ENCODE data around the gene SPATA20.

The SPATA20 gene

DNA sequence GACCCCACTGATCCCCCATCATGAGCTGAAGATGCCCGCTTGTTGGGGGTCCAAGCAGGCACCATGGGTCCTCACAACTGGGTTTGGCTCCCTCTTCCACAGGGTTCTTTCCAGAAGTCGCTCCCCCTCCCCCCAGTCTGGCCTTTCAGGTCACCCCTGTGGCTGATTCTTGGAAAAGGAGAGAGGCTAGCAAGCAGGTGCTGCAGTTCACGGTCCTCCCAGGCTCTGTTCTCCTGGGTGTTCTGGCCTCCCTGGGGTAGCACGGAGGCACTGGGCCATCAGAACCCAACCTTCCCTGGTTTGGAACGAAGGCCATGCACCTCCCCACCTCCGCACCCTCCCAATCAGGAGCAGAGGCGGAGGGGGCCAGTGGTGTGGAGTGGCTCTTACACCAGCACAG, 32.4 kb downstream of the SPATA20 start:
- TF ChIP-seq ZNF664 (tag by site-specific recombination; IDR thresholded peaks at IDR 0.05), result no peak
- no peak for TF ChIP-seq ZNF677 (tag by site-specific recombination; IDR thresholded peaks at IDR 0.05)
- no peak for TF ChIP-seq ZNF2 (tag by site-specific recombination; IDR thresholded peaks at IDR 0.05)
- TF ChIP-seq ZNF19 (tag by site-specific recombination; IDR thresholded peaks at IDR 0.05; ENCODE audit: low read depth), result no peak
- TF ChIP-seq ZFP41 (tag by site-specific recombination; IDR thresholded peaks at IDR 0.05; ENCODE audit: borderline replicate concordance), result no peak
- TF ChIP-seq, protein P1, sequence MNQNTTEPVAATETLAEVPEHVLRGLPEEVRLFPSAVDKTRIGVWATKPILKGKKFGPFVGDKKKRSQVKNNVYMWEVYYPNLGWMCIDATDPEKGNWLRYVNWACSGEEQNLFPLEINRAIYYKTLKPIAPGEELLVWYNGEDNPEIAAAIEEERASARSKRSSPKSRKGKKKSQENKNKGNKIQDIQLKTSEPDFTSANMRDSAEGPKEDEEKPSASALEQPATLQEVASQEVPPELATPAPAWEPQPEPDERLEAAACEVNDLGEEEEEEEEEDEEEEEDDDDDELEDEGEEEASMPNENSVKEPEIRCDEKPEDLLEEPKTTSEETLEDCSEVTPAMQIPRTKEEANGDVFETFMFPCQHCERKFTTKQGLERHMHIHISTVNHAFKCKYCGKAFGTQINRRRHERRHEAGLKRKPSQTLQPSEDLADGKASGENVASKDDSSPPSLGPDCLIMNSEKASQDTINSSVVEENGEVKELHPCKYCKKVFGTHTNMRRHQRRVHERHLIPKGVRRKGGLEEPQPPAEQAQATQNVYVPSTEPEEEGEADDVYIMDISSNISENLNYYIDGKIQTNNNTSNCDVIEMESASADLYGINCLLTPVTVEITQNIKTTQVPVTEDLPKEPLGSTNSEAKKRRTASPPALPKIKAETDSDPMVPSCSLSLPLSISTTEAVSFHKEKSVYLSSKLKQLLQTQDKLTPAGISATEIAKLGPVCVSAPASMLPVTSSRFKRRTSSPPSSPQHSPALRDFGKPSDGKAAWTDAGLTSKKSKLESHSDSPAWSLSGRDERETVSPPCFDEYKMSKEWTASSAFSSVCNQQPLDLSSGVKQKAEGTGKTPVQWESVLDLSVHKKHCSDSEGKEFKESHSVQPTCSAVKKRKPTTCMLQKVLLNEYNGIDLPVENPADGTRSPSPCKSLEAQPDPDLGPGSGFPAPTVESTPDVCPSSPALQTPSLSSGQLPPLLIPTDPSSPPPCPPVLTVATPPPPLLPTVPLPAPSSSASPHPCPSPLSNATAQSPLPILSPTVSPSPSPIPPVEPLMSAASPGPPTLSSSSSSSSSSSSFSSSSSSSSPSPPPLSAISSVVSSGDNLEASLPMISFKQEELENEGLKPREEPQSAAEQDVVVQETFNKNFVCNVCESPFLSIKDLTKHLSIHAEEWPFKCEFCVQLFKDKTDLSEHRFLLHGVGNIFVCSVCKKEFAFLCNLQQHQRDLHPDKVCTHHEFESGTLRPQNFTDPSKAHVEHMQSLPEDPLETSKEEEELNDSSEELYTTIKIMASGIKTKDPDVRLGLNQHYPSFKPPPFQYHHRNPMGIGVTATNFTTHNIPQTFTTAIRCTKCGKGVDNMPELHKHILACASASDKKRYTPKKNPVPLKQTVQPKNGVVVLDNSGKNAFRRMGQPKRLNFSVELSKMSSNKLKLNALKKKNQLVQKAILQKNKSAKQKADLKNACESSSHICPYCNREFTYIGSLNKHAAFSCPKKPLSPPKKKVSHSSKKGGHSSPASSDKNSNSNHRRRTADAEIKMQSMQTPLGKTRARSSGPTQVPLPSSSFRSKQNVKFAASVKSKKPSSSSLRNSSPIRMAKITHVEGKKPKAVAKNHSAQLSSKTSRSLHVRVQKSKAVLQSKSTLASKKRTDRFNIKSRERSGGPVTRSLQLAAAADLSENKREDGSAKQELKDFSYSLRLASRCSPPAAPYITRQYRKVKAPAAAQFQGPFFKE (tag by site-specific recombination; IDR thresholded peaks at IDR 0.05; ENCODE audit: borderline replicate concordance), result no peak
- Histone ChIP-seq H3K4me1 (ENCODE audit: control insufficient read depth, insufficient read depth, low read length) (no peaks in the 10 kb centered on the region), H3K36me3 (ENCODE audit: control insufficient read depth in 2 of 2, insufficient read depth in 1 of 2, low read length in 2 of 2) (no peaks in the 10 kb centered on the region), H3K9me3 (ENCODE audit: control insufficient read depth, insufficient read depth, low read depth, low read length) (no peaks in the 10 kb centered on the region), H3K4me3 (ENCODE audit: low read depth, low read length) (no peak overlapping the region), H3K27ac (ENCODE audit: extremely low read depth, low read depth, low read length) (no peak overlapping the region)
- CTCF ChIA-PET, result interaction anchor here (0.7 kb wide), 1 partner anchor 203 kb away, joined by 3 read pairs; no protein-coding TSS in a partner anchor
- POLR2A ChIA-PET, result no interaction called here

DNA sequence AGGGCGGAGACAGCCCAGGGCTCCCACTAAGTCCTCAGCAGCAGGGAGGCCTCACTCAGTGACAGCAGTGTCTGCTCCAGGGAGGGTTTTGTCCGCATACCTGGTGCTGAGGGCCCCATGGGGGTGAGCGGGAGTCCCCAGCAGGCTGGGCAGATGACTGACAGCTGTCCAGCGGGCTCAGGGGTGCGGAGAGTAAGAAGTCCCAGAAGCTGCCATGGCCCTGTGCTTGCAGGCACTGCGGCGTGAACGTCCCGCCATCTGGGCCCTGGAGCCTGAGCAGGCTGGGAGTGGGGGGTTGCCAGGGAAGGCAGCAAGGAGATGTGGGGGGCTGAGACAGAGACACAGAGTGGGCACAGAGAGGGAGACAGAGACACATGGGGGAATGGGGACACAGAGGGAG, 33.7 kb downstream of the SPATA20 start:
- Histone ChIP-seq H3K36me3 (ENCODE audit: control insufficient read depth in 2 of 2, insufficient read depth in 1 of 2, low read length in 2 of 2) (no peaks in the 10 kb centered on the region), H3K4me1 (ENCODE audit: control insufficient read depth, insufficient read depth, low read length) (no peaks in the 10 kb centered on the region), H3K4me3 (ENCODE audit: low read depth, low read length) (no peak overlapping the region), H3K27ac (ENCODE audit: extremely low read depth, low read depth, low read length) (no peak overlapping the region), H3K9me3 (ENCODE audit: control insufficient read depth, insufficient read depth, low read depth, low read length) (no peaks in the 10 kb centered on the region)
- ChIA-PET CTCF (no interaction called here), POLR2A (no interaction called here)
- TF ChIP-seq, protein P2, sequence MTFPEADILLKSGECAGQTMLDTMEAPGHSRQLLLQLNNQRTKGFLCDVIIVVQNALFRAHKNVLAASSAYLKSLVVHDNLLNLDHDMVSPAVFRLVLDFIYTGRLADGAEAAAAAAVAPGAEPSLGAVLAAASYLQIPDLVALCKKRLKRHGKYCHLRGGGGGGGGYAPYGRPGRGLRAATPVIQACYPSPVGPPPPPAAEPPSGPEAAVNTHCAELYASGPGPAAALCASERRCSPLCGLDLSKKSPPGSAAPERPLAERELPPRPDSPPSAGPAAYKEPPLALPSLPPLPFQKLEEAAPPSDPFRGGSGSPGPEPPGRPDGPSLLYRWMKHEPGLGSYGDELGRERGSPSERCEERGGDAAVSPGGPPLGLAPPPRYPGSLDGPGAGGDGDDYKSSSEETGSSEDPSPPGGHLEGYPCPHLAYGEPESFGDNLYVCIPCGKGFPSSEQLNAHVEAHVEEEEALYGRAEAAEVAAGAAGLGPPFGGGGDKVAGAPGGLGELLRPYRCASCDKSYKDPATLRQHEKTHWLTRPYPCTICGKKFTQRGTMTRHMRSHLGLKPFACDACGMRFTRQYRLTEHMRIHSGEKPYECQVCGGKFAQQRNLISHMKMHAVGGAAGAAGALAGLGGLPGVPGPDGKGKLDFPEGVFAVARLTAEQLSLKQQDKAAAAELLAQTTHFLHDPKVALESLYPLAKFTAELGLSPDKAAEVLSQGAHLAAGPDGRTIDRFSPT (tag by site-specific recombination; IDR thresholded peaks at IDR 0.05), result no peak
- TF ChIP-seq REPIN1 (tag by site-specific recombination; IDR thresholded peaks at IDR 0.05; ENCODE audit: low read depth) (no peak), ZNF596 (tag by site-specific recombination; IDR thresholded peaks at IDR 0.05) (no peak), ZNF2 (tag by site-specific recombination; IDR thresholded peaks at IDR 0.05) (no peak), ZNF747 (tag by site-specific recombination; IDR thresholded peaks at IDR 0.05) (no peak), HOXC10 (CRISPR knock-in tag; IDR thresholded peaks at IDR 0.05) (no peak), ZNF571 (tag by site-specific recombination; IDR thresholded peaks at IDR 0.05) (no peak), FEZF1 (tag by site-specific recombination; IDR thresholded peaks at IDR 0.05) (no peak), ZNF626 (tag by site-specific recombination; IDR thresholded peaks at IDR 0.05) (no peak), ZNF843 (tag by site-specific recombination; IDR thresholded peaks at IDR 0.05) (no peak)
- TF ChIP-seq, protein P3, sequence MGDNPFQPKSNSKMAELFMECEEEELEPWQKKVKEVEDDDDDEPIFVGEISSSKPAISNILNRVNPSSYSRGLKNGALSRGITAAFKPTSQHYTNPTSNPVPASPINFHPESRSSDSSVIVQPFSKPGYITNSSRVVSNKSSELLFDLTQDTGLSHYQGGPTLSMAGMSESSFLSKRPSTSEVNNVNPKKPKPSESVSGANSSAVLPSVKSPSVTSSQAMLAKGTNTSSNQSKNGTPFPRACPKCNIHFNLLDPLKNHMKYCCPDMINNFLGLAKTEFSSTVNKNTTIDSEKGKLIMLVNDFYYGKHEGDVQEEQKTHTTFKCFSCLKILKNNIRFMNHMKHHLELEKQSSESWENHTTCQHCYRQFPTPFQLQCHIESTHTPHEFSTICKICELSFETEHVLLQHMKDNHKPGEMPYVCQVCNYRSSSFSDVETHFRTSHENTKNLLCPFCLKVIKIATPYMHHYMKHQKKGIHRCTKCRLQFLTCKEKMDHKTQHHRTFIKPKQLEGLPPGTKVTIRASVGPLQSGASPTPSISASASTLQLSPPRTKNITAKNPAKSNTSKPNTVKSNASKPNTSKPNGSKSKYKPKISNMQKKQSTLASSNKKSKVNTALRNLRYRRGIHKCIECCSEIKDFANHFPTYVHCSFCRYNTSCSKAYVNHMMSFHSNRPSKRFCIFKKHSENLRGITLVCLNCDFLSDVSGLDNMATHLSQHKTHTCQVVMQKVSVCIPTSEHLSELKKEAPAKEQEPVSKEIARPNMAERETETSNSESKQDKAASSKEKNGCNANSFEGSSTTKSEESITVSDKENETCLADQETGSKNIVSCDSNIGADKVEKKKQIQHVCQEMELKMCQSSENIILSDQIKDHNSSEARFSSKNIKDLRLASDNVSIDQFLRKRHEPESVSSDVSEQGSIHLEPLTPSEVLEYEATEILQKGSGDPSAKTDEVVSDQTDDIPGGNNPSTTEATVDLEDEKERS (tag by site-specific recombination; IDR thresholded peaks at IDR 0.05), result no peak

Measured in HEK293 (cell line).